ENCODE measurements around the gene PDZD4.

PDZD4 gene, protein sequence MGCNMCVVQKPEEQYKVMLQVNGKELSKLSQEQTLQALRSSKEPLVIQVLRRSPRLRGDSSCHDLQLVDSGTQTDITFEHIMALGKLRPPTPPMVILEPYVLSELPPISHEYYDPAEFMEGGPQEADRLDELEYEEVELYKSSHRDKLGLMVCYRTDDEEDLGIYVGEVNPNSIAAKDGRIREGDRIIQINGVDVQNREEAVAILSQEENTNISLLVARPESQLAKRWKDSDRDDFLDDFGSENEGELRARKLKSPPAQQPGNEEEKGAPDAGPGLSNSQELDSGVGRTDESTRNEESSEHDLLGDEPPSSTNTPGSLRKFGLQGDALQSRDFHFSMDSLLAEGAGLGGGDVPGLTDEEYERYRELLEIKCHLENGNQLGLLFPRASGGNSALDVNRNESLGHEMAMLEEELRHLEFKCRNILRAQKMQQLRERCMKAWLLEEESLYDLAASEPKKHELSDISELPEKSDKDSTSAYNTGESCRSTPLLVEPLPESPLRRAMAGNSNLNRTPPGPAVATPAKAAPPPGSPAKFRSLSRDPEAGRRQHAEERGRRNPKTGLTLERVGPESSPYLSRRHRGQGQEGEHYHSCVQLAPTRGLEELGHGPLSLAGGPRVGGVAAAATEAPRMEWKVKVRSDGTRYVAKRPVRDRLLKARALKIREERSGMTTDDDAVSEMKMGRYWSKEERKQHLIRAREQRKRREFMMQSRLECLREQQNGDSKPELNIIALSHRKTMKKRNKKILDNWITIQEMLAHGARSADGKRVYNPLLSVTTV

DNA sequence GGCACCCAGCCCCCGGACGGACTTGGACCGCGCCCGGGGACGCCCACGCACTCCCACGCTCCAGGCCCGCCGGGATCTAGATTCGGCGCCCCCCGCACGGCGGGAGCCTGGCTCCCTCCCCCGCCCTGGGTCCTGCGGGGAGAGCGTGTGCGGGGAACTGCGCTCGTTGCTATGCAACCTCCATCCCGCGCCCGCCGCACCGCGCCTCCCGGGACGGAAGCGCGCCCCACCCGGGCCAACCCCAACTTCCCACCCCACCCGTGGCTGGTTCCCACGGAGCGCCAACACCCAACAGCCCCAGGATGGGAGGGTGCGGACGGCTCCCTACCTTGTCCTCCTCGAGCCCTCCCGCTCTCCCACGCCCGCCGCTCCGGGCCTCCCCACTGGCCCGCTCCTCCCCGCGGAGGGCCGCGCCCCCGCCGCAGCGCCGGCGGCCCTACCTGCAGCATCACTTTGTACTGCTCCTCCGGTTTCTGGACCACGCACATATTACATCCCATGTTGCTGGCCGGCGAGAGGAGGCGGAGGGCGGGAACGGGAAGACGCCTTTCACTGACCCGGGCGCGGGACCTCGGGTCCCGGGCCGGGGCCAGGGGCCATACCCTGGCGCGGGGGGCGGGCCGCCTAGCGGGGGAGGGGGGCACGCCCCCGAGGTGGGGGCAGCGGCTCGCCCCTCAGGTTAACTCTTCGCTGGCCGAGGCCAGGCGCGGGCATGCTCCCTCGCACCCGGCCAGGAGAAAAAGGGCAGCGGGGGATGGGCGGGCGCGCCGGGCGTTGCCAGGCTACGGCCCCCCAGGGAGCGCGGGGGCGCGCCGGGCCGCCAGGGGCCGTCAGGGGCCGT lies at the start of gene PDZD4:
Gene PDZD4, minus strand, starts transcription at position 746 of the 841 bp plus-strand sequence. Its CDS starts 246 bp downstream, at position 500.
- DNase-seq, result no peak

DNA sequence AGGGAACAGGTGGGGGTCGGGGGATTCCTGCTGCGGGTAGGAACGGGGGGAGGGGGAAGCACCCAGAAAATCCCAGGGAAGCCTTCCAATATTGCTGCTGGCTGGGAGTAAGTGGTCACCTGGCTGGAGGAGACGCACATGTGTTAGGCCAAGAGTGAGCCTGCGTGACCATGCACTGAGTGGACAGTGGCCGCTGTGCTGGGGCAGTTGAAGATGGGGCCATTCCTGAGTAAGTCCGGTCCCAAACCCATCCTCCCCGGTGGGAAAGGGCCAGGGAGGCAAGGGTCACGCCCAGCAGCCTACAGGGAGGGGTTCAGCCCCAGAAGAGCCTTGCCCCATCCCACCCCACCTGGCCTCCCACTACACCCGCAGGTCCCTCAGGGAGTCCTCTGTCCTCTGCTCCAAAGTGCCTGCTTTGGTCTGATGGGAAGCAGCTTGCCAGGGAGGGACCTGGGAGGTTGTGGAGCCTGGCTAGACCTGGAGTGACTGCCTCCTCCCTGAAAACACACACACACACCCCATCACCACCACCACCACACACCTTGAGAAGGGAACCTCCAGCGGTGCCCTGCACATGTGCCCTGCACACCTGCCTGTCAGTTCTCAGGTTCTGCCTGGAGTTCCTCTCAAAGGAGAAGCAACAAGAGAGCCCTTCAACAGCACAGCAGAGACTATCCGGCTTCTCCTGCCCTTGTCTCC lies 49.5 kb upstream of the PDZD4 start:
- no peak for DNase-seq

DNA sequence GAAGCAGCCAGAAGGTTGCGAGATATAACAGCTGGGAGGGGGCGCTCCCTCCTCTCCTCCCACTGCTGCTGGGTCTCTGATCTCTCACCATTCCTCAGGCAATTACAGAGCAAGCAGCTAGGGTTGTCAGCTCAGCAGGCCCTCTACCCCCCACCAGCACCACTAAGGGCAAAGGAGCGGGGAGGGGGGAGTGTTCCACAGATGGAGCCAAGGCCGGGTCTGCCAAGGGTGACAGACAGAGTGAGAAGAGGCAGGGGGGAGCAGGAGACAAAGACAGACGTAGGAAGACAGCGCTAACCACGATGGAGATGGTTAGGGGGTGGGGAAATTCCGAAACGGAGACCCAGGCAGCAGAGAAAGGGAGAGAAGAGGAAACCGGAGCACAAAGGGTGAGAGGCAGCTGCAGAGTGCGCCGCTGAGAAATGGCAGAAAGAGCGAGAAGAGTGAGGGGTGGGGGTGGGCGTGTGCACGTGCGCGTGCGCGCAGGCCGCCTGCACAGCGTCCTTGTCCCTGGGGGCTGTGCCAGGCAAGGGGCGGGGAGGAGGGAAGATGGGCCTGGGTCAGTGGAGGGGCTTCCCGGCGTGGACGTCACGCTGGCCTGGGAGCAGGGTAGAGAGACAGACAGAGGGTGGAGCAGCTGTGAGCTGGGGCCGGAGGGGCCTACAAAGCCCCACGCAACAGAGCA lies 48.8 kb upstream of the PDZD4 start:
- DNase-seq, result peak; percentile 33

DNA sequence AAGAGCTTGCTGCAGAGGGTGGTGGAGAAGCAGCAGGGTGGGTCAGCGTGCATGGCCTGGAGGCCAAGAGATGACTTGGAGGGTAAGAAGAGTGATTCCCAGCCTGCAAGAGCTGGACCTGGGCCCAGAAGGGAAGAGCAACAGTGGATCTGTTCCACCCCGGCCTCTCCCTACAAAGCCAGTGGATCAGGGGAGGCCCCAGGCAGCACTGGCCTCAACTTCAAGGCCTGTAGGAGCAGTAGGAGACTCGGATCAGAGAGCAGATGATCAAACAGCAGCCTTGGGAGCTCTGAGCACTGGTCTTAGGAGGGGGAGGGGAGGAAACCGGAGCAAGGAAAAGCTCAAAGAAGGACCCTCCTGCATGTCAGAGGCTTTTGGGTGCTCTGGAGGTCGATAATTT lies 48.0 kb upstream of the PDZD4 start:
- DNase-seq, result no peak

DNA sequence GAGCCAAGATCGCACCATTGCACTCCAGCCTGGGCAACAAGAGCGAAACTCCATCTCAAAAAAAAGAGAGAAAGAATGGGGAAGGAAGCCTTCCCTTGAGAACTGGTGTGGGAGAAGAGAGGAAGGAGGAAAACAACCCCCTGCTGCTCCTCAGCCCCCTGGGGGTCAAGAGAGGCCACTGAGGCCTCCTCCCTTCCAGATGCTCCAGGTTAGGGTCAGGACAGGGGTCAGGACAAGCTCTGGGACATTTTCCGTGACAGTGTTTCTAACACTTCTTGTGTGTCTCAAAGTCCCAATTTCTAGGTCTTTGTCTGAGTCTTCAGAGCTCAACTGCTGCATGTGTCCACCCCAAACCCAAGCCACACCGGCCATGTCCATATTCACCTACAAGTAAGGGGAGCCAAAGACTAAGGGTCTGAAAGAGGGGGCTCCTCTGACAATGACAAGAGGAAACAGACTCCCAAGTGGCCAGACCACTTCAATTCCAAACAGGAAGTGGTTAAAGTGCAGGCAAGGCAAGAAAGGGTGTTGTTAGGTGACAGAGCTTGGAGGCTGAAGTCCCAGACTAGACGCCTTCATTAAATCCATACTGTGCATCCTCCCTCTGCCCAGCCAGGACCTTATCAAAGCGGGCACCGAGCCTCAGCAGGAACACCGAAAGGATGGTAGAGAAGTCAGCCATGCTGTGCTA lies 47.4 kb upstream of the PDZD4 start:
- DNase-seq, result no peak

DNA sequence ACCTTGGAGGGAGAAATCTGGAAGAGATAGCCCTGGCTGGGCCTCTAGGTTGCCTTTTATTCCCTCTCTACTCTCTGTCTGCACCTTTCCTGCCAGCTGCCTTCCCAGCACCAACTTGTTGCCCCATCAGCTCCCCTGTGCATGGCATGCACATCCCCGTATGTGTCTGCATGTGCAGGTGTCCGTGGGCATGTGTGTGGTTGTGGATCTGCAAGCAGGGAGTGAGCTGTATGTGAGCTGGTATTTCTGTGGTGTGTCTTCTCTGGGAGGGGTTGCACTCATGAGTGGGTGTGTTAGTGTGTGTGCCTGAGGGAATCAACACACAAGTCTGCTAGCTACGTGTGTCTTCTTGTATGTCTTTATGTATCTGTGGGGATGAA lies 45.8 kb upstream of the PDZD4 start:
- no peak for DNase-seq

DNA sequence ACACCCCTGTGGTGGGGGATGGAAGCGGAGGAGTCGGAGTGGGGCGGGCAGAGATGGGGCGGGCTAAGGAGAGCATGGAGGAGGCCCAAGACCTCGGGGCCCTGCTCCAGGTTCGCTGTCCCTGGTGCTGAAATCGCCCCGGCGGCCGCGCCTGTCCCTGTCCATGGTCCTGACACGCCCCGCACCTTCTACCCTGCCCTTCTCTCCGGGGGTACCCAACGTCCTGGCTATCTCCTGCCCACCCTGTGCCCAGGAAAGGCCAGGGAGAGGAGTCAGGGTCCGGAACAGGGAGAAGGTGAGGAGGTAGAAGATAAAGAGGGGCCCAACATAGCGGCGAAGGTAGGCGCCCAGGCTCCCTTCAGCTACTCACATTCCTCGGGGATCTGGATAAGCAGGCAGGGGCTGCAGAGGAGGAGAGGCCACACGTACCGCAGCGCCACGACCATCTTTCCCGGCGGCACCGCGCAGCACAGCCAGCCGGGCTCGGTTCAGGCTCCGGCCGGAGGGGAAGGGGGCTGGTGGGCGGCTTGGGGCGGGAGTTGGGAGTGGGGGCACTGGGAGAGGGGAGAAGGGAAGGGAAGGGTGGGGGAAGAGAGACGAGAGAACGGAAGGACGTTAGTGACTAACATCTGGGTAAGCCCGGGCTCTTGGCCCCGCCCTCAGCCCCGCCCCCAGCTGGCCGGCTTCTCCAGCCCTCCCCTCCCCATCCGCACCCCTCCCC lies 45.2 kb upstream of the PDZD4 start:
- no peak for DNase-seq

DNA sequence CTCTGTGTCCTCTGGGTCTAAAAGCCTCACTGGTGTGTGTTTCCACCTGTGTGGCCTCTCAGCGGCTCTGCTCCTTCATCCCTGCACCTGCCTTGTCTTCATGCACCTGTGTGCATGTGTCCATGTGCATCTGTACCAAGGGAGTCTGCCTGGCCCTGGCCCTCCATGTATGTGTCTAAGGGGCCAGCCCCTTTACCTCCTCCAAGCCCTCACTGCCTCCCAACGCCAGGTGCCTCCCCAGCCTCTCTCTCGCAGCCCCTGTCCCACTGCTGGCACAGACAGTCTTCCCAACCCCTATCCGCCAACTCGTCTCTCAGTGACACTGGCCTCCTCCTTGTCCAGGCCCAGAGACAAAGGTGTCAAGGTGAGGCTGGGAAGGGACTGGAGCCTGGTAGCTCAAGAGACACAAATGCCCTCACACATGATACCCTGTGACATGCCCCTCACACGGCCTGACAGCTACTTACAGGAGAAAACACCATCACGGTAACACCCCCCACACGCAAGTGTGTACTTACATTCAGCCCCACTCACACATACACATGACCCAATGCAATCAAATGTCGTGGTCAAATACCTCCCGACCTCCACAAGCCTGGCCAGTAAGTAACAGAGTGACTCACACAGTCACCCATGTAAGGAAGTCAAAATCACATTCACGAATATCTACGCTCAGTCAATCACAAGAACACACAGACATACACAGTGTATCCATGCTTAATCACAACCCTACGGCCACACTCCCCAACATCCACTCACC lies 44.2 kb upstream of the PDZD4 start:
- no peak for DNase-seq

DNA sequence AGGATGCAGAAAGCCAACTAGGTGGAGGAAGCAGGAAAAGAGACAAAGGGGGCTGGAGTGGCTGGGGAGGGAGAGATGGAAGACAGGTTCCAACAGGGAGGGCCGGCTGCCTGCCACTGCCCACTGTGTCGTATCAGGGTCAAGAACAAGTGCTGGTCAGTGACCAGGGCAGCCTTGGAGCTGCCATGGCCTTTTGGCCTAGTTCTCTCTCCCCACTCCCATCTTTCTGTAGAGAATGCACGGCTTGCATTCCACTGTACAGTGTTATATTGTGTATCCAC lies 43.7 kb upstream of the PDZD4 start:
- DNase-seq, result no peak

DNA sequence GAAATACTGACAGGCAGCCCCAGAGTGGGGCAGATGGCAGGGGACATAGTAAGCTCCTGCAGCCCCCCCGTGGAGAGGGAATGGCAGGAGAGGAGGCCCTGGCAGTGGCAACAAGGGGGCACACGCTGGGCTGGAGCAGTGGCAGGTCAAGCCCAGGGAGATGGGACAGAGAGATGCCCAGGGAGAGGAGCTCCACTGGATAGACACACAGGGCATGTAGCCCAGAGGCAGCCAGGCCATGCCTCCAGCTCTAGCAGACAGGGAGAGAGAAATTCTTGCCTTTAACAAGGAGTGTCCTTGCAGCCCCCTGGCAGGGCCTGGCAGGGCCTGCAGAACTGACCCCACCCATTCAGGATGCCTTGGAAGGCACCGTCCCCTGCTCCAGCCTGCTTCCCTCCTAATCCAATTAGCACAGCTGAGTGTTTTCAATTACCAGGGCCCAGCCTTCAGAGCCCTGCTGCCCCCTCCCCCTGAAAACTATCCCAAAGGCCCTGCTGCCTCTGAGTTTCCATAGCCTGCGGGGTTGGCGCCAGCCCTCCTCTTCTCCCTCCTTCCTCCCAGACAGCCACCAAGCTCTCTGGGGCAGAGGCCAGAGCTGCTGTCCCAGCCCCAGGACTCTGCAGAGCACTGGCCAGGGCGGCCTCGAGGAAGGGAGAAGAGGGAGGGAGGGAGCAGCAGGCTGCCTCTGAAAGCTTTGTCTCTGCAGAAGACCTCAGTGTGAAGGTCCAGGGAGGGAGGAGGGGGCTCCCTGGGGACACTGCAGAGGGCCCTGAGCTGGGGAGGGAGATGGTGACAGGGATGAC lies 43.1 kb upstream of the PDZD4 start:
- DNase-seq, result no peak

DNA sequence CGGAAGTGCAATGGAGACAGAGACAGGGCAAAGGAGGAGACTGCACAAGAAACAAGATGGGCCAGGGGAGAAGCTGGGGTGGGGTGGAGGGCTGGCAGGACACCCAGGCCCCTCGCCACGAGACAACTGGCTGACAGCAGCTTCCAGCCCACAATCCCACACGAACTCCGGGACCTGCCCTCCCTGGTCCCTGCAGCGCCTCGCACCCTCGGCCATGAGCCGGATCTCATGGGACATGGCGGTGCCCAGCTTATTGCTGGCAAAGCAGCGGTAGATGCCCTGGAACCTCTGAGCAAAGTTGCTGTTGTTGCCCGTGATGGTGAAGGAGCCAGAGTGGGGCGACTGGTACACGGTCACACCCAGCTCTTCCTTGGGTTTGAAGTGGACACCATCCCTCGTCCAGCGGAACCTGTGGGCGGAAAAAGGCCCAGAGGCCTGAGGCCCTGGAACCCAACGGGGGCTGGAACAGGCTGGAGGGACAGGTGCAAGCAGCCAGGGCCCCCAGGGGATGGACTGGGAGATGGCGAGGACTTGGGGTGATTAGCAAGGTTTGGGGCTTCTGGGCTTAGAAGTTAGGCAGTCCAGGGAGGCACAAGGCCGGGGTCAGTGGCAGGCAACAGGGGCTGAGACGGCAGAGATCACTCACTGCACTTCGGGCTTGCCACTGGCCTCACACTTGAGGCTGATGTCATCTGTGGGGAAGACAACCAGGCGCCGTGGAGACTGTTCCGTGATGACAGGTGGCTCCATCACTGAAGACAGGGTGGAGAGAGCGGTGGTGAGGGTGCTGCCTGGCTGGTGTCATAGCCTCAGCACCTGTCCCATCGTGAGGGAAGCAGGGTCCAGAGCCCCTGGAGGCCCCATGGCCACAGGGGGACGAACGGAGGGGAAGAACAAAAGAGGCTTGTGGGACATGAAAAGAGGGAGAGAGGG lies 41.9 kb upstream of the PDZD4 start:
- DNase-seq, result no peak

DNA sequence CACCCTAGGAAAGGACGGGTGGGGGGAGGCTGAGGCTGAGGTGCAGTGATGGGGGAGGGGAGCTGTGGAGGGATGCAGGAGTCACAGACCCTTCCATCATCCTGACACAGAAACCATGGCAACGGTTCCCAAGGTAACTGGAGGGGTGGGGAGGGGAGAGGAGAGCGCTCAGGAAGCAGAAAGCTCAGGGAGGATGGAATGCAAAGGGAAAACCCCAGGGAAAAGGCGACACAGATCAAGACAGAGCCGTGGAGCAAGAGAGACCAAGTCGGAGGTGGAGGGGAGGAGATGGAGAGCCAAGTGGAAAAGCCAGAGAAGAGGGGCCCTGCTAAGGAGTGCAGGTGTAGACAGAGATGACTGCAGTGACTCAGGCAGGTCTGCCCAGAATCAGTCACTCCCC lies 41.1 kb upstream of the PDZD4 start:
- no peak for DNase-seq

DNA sequence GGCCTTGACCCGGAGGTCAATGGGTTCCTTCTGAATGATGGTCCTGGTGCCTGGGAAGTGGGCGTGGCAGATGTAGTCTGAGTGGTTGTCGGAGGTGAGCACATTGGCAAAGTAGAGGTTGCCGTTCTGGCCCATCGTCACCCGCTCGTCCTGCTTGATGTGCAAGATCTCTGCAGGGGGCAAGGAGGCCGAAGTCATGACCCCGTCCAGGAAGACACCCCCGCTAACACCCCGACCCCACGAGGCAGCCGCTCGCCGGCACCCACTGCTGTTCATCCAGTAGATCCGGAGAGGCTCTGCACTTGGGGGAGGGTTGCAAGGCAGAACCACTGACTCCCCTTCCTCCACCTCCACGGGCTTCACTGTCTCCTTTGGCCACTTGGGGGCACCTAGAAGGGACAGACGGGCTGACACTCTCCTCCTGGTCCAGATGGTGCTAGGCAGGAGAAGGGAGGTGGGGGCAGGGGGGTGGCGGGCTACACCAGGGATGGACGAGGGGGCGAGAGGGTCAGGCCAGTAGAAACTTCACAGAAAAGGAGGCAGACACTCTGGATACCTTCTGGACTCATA lies 40.5 kb upstream of the PDZD4 start:
- no peak for DNase-seq

DNA sequence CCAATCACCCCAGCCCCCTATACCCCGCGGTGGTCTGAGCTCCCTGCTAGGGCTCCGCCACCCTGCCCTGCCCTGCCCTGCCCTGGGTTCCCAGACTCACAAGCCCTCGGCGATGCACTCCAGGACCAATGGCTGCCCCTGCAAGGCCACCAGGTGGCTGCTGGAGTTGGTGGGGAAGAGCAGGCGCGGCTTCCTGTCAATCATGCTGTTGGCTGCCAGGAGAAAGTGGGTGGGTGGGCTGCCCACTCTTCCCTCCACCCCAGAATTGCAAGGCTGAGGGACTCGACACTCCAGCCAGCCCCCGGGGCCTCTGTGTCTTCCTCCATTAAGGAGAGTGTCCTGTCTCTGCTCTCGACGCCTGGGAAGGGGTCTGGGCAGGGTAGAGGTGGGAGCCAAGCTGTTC lies 39.9 kb upstream of the PDZD4 start:
- no peak for DNase-seq

DNA sequence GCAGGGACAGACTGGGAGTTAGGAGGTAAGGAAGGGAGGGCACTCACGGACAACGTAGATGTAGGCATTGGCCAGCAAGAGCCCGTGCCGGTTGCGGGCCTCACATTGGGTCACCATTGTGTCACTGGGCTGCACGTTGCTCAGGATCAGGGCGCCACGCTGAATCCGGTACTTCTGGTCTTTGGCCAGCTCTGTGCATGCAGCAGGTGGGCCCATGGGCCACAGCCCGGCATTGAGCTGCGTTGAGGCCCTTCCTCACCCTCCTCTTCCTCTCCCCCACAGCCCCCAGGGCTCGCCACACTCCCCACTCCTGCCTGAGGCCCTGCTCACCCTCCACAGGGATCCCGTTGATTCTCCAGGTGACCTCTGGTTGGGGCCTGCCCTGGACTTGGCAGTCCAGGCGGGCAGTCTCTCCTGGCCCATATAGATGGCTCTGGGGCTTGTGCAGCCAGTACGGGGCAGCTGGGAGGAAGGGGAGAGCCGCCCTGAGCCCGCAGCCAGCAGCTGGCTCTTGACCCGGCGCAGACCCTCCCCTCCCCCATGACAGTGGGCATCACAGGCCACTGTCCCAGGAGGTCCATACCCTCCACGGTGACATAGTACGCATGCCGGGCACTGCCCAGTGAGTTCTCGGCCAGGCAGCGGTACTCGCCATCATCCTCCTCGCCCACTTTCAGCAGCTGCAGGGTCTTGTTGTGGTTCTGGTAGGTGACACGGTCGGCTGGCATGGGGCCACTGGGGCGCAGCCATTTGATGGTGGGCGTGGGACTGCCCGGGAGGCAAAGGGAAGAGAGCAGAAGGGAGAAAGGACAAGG lies 39.3 kb upstream of the PDZD4 start:
- no peak for DNase-seq

DNA sequence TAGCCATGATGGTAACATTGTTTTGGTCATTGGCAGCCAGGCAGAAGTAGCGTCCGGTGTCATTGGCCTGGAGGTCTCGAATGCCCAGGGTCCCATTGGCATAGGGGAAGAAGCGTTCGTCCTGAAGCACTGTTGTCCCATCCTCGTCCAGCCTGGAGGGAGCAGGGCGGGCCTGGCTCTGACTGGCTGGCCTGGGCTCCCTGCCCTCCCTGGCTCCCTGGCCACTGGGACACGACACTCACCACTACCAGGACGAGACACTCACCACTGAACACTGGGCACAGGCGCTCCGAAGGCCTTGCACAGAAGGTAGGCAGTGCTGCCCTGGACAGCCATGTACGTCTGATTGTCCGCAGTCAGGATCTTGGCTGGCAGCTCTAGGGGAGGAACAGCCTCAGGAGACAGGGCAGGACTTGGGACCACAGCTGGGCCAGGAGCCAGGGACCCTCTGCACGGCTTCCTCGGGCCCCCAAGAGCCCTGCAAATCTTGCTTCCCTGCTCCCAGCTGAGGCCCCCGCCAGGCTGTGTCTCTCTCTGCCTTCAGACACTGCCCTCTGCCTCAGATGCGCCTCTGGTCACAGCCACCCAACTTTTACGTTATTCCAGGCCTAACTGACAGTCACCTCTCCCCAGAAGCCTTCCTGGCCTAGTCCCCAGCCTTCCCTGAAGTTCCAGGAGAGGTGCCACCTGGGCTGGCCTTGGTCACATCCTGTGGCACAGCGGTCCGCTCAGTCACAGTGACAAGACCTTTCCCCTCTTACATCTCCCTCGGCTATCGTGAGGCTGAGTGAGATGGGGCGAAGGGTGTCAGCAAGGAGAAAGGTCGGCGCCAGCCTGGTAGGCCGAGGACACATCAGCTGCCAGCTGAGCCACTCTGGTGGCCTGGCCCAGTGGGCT lies 38.5 kb upstream of the PDZD4 start:
- no peak for DNase-seq

Measured in NCI-H1417 treated with DMSO at 0.1 percent for 48 hours (cell line).